HL-60/S4 treated with phorbol 12-myristate 13-acetate at 8.2 ng/mL for 4 days and 3 days (cell line): Measurements from ENCODE around the gene RRP9.

Experiments
- in situ Hi-C: fragments of 300-500 bp; cut with MboI; formaldehyde crosslinking; loops from 2 replicates; pipeline ENCODE4 v1.15.0; 2022; ENCODE audit warnings: low sequenced_read_pairs

Gene RRP9

DNA sequence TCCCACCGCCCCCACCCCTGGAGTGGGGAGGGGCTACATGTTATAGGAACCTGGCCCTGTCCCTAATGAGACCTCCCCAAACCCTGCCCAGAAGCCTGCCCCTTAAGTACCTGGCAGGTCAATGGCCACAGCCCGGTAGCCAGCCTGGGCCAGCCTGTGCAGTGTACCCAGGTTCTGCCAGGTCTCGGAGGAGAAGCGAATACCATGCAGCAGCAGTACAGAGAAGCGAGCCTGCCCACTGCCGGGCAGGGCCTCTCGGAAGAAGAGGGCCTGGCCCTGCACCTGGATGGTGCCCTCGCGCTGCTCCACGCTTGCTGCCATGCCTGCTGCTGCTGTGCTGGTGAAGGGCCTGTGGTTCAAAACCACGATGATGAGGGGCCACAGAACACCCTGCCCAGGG is 29.6 kb upstream of the RRP9 start:
- in situ Hi-C loops = no loop called here

DNA sequence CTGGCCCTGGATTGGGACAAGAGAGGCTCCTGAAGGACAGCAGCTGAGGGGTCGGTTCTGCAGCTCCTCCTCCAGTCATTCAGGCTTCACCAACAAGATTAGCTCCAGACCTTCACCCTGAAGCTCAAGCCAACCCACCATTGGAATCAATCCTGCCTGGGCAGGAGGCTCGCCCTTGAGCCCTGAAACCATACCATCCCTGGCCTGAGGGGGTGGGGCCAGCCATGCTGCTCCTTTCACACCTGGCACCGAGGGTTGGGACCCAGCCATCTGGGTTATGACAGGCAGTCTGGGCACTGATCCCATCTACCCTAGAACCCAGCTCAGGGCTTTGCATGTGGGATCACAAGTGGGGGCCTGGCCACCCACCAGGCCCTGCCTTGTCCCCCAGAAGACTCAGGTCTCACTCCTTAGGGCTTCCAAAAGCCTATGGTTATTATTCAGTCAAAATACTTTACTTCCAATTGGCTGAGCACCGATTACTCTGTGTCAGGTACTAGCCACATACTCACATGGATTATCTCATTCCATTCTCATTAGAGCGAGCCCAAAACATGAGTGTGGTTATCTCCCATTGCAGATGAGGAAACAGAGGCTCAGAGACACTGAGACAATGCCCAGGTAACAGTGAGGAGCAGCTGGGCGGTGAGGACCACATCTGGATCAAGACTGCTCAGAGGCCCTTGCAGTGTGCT is 29.0 kb upstream of the RRP9 start:
- in situ Hi-C loops = no loop called here

DNA sequence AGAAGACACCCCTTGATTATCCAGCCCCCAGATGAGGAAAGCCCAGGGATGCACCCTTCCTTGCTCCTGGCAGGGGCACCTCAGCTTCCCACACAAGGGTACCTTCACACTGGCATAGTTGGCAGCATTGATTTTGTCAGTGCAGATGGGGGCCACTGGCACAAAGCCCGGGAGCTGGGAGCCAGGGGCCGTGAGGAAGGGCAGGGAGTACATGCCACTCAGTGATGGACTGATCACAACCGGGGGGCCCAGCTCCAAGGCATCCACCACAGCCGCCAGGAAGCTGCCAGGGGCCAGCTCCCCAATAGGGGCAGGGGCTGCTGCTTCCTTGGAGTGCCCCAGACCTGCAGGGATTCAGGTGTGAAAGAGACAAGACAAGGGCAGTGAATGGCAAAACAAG is 28.1 kb upstream of the RRP9 start:
- in situ Hi-C loops = no loop called here

DNA sequence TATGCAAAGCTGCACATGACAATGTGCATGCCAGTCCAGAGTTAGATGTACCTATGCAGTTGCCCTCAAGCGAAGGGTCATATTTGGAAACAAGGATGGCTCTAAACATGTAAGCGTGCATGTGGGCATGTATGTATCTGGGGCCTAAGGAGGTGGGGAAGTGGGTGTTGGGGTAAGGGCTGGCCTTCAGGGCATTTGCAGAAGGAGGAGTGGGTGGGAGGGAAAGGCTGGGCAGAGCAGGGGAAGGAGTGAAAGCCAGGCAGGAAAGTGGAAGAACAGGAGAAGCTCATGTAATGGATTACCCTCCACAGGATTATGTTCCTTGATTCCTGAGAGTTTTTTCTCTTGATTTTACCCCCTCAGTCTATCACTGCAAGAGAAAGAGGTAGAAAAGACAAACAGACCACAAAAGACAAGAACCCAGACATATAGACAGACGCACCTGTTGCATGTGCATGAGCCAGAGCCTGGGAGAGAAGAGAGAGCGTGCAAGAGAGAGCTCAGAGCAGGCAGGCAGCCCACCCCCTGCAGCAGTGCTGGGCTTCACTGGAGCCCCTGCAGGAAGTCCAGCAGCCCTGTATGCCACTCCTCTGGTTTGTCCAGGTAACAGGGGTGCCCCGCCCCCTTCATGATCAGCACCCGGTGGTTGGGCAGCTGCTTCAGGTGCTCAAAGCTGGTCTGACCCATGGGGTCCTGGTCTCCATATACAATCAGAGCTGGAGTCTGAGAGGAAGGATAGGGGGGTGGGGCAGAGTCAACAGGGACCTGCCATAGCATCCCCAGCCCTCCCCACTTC is 27.4 kb upstream of the RRP9 start:
- in situ Hi-C loops = no loop called here

DNA sequence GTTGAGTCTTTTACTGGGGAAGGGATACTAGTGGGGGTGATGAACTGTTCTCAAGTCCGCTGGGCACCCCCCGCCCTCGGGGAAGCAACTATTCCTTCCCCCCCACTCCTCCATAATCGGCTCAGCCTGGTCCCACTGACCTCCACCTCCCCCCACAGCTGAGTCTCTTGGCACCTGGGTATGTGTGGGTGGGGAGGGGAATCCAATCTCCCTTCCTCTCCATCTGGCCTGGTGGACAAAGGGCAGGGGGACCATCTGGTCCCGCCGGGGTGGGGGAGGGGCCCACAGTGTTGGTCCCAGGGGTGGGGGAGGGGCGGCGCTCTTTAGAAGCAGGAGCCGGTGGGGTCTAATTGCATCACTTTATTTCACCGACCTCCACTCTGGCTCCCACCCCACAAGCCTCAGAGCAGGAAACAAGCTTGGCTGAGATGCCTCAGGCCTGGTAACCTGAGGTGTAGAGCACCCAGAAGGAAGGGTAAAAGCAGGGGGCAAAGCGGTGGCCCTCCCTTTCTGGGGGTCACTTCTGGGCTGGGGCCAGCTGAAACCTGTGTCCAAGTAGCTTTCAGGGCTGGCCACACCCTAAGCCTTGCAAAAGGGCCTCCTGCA is 26.6 kb upstream of the RRP9 start:
- in situ Hi-C loops = no loop called here

DNA sequence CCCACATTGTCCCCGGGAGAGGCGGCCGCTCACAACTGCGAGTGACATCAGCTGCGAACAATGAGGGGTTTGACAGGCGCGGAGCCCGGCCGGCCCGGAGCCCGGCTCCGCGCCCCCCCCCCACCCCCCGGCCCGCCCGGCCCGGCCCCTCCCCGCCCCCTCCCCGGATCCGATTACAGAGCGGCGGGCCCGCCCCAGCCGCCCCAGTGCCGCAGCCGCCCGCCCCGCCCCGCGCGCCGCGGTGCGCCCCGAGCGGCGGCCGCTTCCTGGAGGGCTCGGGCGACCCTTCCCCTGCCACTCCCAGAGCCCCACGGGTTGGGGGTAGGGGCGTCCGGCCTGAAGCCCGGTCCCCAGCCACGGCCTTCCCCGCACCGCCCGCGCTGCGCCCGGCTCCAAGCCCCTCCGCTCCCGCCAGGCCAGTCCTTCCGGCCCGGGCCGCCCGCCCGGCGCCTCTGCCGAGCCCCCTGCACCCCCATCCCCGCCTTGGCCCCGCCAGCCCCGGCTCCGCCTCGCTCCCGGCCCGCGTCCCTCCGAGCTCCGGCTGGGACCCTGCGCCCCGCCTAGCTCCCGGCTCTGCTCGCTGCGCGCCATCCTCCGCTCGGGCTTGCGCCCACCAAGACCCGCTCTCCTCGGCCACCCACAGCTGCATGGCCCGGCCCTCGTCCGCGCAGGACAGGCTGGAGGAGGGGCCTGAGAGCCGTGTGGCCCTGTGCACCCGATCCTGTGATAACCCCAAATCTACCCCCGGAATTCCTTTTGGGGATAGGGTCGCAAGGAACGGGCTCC is 25.9 kb upstream of the RRP9 start, which contains the start of gene PCBP4:
TSS of gene PCBP4 (minus strand) at position 71 of the 786 bp plus-strand sequence. CDS start 6,214 bp downstream, outside the sequence.
- in situ Hi-C loops = no loop called here

DNA sequence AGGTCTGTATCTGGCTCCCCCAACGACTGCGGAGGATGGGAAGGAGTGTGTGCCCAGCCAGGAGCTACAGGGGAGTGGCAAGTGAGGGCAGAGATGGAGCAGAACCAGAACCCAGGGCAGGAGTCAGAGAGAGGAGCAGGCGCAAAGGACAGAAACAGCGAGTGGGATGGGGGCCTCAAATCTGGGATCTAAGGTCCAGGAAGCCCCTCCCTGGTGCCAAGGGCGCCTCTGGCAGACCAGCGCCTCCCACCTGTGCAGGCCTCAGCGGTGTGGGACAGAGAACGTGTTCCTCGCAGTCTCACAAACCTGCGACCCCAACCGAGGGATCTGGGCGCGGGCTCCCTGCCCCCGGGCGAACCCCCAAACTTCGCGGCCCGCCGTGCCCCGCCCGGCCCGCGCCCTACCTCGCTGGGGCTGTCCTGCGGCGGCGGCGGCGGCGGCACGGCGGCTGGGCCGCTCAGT is 25.2 kb upstream of the RRP9 start:
- in situ Hi-C loops = no loop called here

DNA sequence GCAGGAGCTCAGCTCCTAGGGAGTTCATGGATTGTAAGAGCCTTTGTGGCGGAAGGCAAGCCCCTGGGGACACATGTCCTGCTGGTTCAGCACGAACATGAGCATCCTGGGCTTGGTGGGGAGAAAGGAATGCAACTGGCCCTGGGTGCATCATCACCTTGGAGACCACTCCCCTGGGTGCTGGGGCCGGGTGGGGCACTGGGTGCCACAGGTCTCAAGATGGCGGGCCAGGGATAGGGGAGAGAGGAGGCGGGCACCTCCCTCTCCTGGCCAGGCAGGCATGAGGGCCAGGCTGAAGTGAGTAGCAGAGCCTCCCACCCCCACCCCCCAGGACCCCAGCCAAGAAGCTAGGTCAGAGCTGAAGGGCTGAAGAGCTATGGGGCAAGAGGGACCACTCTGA is 24.8 kb upstream of the RRP9 start:
- in situ Hi-C loops = no loop called here

DNA sequence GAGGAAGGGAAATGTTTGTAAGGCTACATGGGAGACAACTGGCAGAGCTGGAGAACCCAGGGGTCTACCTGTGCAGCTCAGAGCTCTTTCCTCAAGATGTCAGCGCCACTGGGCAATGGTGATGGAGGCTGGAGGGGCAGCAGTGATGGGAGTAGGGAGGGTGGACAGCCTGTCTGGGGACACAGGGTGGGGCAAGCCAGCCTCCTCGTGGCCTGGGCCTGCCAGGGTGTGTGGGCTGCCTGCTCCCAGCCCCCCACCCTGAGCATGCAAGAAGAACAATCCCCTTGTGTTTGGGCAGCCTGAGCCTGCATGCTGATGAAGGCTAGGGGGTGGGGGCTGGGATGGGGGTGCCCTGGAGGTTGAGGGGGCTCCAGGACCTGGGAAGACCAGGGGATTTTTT is 24.3 kb upstream of the RRP9 start:
- in situ Hi-C loops = no loop called here

DNA sequence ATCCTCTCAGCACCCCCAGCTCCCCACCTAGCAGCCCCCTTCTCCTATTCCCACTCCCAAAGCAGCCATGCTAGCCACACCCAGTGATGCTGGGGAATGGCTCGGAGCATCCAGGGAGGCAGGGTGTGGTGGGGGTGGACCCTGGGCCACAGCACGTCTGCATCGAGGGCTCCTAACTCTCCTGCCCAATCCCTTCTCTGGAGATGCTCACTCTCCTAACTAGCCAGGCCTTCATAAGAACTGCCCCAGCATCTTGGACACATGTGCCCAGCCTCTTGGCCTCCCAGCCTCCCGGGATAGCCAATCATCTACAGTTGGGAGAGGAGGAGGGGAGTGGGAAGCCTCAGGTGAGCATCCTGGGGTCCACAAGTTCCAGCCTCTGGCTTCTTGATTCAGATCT is 22.8 kb upstream of the RRP9 start:
- in situ Hi-C loops = no loop called here

DNA sequence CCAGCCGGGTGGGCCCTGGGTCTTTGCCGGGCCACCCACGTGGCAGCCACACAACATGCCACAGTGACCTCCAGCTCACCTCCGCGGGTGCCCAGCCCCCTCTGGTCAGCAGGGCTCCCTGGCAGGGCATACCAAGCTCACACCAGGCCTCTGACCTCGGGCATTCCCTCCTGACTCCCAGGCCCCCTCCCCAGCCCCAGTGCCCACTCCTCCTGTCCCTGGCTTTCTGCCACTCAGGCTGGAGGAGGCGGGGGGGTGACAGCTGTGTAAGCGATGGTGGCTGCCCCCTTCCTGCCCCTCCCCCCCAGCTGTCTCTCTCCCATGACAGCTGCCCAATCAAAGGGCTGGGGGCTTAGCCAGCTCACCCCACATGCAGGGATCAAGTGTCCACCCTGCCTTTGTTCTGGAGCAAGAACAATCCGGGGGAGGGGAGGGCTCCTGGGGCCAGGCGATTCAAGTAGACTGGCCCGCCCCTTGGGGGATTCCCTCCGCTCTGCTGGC is 22.3 kb upstream of the RRP9 start:
- in situ Hi-C loops = no loop called here

DNA sequence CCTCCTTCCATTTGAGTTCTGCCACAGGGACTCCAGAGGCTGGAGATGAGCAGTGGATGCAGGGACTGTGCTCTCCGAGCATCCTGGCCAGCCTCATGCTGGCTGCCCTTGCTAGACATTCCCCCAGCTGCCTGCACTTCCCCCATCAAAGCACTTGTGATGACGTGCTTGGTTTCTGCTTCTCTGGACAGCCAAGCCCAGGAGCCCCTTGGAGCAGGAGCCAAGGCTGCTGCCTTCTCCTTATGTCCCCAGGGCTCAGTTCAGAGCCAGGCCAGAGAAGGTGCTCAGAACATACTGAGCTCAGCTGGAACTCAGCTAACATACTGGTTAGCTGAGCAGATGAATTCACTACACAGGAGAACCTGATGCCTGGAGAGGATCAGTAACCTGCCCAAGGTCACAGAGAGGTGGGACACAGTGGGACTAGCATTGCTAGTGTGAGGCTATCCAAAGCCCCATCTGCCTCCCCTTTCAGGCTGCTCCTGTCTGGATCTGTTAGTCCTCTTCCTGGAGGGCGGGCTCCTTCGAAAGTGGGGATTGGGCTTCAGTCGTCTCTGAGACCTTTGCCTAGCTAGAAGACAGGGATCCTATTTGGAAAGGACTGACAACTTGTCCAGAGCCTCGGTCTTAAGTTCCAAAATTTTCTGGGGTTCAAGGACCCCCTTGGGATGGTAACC is 21.3 kb upstream of the RRP9 start:
- in situ Hi-C loops = no loop called here

DNA sequence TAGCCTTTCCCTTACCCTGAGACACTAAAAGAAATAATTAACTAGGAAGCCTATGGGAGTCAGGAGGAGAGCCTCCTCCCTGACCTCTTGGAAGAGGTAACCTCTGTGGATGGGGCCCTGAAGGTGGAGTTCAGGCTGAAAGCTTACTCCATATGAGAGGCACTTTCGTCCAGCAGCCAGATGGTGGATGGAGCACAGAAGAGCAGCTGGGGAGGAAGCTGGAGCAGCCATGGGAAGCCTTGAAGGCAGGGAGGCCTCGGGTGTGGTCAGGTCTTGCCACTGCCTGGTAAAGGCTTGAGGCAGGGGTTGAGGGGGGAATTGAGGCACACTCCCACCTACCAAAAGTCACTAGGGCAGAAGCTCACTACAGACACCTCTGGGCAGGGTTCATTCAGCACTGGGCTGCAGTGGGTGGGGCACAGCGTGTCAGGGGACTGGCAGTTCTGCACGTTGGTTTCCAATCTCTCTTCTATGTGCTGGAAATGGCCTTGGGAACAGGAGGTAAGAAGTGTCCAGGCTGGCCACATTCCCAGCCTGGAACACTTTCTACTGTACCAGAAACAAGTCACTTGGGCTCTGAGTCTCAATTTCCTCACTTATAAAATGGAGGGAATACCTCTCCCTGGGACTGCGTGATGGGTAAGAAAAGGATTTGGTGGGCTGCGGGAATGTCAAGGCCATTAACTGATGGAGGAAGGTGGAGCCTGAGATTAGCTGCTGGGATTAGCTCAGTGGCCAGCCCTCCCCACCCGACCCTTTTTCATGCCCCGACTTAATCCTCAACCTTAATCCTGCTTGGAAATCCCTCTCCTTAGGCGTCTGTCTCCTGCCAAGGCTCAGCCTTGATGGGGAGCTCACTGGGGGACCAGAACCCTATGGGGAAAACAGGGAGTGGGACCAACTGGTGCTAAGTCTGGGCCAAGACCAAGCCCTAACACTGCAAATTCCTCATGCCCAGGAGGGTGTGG is 20.2 kb upstream of the RRP9 start:
- in situ Hi-C loops = no loop called here

DNA sequence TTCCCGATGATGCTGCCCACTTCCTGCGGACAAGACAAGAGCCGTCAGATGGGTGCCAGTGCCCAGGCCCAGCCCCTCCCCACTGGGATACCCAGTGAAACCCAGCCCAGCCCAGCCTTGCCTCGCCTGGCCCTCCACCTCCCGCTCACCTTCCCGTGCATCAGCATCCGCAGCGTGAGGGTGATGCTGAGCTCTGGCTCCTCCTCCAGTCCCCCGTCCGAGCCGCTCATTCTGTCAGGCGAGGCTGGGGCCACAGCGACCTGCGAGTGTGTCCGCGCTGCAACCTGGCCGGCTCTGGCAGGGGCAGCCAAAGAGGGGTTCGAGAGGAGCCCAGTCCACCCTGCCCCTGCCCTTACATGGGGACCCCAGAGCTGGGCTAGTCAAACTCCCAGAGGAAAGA is 19.3 kb upstream of the RRP9 start:
- in situ Hi-C loops = no loop called here

DNA sequence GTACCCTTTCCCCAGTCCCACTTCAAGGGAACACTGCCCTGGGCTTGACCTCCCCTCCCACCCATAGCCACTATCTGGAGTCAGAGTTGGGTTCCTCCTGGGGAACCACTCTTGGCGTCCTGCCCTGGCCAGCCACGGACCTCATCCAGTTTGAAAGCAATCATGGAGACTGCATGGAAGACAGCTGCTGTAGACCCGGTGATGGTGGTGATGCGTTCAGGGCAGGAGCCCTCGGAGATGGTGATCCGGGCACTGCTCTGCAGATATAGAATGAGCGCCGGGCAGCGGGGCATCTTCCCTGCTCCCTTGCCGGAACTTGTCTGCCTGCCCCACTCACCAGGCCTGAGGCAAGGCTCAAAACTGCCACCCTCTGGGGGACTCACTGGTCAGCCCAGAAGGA is 18.7 kb upstream of the RRP9 start:
- in situ Hi-C loops = no loop called here

DNA sequence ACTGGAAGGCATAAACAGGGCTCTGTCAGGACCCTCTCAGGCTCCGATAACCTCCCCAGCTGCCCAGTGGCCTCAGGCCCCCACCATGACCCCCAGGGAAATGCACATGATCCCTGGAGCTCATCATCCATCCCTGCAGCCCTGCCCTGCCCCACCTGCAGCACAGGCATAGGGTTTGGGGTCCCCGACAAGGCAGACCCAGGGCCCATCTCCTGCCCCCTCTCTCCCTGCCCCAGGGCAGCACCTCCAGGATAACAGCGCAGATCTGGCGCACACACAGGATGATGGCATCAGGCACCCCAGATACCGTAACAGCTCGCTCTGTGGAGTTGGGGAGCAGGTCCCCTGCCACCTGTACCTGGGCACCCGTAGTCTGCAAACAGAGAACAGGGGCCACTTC is 17.9 kb upstream of the RRP9 start:
- in situ Hi-C loops = no loop called here

DNA sequence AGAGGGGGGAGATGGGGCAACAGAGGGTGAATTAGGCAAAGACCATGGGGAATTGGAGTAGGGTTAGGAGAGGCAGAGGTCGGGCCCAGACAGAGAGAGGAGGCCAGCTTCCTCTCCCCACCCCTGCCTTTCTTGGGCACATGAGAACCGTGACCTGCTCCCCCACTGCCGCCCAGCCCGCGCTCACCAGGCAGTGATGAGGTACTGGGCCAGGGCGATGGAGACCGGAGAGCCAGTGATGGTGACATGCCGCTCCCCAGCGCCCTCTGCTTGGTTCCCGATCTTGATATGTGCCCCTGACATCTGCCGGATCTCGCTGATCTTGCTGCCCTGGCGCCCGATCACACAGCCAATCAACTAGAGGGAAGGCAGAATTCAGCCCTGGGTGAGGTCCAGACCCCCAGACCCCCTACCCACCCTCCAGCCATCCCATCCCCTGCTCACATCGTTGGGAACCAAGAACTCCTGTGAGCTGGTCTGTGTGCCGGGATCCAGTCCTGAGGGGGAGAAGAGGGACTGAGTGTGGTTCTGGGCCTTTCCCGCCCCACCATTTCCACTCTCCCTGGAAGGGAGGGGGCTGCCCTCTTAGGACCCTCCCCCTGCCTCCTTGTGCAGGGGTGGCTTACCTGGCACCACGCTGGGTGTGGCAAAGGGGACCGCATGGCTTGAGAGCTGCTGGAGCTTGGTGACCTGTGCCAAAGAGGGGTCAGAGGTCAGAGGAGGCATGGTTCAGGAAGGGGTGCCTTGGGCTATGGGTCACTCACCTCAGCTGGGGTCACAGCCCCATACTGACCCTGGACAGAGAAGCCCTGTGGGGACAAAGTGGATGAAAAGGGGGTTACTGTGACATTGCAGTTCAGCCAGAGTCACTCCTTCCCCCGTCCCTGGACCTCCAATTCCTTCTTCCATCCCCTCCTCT is 17.2 kb upstream of the RRP9 start:
- in situ Hi-C loops = no loop called here

DNA sequence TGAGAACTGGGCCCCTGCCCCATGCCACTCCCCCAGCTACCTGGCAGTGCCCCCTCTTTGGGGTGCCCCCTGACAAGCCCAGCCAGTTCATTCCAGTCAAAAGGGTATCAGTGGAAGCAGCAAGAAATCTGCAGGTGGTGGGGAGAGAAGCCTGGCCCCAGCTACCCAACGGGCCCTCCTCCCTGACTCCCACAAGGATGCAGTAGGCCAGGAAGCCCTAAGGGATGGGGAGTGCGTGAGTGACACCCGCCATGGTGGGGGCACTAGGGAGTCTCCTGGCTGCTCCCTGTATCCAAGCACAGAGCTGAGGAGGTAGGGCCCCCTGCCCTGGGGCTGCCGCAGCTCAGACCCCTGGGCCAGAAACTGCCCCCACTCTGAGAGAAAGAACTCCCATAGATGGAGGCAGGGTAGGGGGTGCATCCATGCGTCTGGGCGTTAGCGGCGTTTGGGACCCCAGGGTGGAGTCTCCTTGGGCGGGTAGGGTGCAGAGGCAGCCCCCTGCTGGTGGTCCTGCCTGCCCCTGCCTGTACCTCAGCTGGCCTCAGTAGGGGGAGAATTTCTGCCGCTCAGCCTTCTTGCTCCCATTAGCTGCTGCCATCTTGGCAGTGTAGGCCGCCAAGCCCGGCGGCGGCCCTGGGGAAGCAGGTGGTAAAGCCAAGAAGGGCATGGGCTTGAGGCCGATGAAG is 16.0 kb upstream of the RRP9 start:
- in situ Hi-C loops = no loop called here
